Posterior vena cava (tissue), 2 donors: ENCODE measurements around the gene ZNF462. TPM values are rescaled to one million over a fixed set of nuclear protein-coding genes. Genes with fewer than 3 reads are reported as not detected.
"Not testable (repeated sequence)": the region's sequence is repeated elsewhere in the genome, so short reads cannot be mapped to it uniquely, and the experiment has no call there.

Experiments
- DNase-seq: peaks from one replicate; pipeline ENCODE4 v3.0.0-alpha.2; 2020; ENCODE audit warnings: low spot score
- intact Hi-C, 2 donors: fragments of 100-400 bp; cut with DNase I; formaldehyde crosslinking; loops; one replicate each; pipeline versions ENCODE4 v1.14.1 to v1.14.2; 2022 to 2023
- total RNA-seq, 2 donors: library from RNA; stranded (reverse); fragmentation: NEBNext Ultra II Directional; extraction: Animal tissue kit (Norgen Biotek cat#: 25700); gene quantifications; one replicate each; pipeline ENCODE4 v1.2.1, GENCODE V29; 2021
- donor health status: DM: yes; HTN: yes; CAD: no.
- donor health status: DM: yes; HTN: yes; CAD: no.

ZNF462 gene
- total RNA-seq, 2 donors from 2014 or later, result 20.0 to 25.7 TPM

GRCh38 chr9:106970976-106971457 lies 108.1 kb downstream of the ZNF462 start:
- no peak for DNase-seq
- intact Hi-C loops, result no loop called here

DNA sequence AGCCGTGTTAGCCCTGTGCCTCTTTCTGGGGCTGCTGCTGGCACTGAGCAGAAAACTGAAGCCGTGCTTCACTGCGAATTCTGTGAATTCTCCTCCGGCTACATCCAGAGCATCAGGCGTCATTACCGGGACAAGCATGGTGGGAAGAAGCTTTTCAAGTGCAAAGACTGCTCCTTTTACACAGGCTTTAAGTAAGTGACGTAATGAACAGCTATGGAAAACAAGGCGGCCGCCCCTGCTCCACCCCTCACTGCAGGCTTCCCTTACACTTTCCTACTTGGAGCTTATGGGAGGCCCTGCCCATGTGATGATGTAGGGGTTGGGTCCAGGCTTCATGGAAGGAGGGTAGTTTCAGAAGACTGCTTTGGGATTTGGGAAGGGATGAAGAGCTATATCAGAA lies 109.1 kb downstream of the ZNF462 start:
- no peak for DNase-seq
- intact Hi-C loops, result no loop called here

GRCh38 chr9:106974341-106974740 lies 111.4 kb downstream of the ZNF462 start:
- no peak for DNase-seq
- intact Hi-C loops, result no loop called here

- intact Hi-C loops, result no loop called here
- DNase-seq, result no peak
Observed at GRCh38 chr9:106976772-106977171, 113.8 kb downstream of the ZNF462 start.

- DNase-seq, result no peak
- intact Hi-C loops, result loop anchor here in 1 of 2 donors (2.0 kb wide), 1 partner anchor 250 kb away; no protein-coding TSS in a partner anchor
Observed at GRCh38 chr9:106980551-106981101, 117.7 kb downstream of the ZNF462 start.

DNA sequence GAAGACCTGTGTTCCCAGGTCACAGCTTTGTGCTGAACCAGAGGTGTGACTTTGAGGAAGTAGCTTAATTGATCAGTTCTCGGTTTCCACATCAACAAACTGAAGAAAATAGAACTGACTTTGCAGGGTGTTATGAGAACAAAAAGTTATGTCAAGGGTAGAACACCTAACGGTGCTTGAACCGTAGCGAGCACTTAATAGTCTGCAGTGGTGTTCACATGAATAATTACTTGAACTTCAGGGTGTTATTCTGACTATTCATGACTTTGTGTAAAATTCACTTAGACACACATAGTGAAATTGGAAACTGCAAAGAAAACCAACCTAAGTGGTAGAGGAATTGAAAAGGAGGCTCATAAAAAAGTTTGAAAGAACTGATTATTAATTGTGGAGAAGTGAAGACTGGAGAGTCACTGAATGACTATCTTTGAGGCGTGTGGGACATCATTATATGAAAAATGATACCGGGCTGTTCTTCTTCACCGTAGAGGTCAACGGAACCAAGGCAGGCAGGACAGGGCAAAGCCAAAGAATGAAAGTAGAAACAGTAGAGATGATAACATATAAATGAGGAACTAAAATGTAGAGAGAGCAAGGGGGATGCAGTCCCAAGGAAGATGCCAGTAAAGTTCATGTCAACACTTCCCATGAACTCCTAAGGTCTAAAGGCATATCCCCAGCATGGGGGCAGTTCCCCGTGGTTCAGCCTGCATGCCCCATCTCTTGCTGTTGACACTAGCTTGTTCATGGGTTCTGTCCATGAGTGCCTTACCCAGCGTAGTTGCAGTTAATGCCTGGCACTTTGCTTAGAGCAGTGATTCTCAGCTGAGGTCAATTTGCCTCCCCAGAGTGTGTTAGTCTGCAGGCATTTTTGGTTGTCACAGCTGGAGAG lies 118.7 kb downstream of the ZNF462 start:
- intact Hi-C loops, result loop anchor here in 1 of 2 donors (2.0 kb wide), 1 partner anchor 251 kb away; no protein-coding TSS in a partner anchor
- DNase-seq, result no peak

DNA sequence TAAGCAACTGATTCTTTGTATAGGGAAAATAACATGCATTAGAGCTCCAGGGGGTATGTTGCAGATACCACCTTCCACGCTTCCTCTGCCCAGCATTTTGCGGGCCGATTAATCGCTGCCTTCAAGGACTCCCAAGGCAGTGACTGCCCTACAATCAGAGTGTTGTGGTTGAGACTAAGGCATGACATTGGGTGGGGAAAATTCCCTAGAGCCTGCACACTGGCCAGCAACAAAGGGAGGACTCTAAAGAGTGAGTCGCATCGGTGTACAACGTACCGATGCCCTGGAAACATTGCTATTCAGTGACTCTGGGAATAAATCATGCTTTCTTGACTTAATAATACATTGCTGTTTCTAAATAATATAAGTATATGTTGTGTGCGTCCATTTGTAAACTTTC lies 119.7 kb downstream of the ZNF462 start:
- no peak for DNase-seq
- intact Hi-C loops, result no loop called here

- intact Hi-C loops, result no loop called here
- DNase-seq, result no peak
Observed at GRCh38 chr9:106983346-106983745, 120.4 kb downstream of the ZNF462 start.

DNA sequence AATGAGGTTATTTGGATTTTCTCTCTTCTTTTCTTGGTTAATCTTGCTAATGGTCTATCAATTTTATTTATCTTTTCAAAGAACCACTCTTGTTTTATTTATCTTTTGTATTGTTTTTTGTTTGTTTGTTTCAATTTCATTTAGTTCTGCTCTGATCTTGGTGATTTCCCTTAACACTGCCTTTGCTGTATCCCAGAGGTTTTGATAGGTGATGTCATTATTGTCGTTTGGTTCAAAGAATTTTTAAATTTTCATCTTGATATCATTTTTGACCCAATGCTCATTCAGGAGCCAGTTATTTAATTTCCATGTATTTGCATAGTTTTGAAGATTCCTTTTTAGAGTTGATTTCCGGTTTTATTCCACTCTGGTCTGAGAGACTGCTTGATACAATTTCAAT lies 126.9 kb downstream of the ZNF462 start:
- DNase-seq, result not testable (repeated sequence)

GRCh38 chr9:106992186-106992585 lies 129.2 kb downstream of the ZNF462 start:
- no peak for DNase-seq
- intact Hi-C loops, result no loop called here

More for the DNA sequence above, 126.9 kb downstream of the ZNF462 start:
- intact Hi-C loops, result not testable (repeated sequence)

DNA sequence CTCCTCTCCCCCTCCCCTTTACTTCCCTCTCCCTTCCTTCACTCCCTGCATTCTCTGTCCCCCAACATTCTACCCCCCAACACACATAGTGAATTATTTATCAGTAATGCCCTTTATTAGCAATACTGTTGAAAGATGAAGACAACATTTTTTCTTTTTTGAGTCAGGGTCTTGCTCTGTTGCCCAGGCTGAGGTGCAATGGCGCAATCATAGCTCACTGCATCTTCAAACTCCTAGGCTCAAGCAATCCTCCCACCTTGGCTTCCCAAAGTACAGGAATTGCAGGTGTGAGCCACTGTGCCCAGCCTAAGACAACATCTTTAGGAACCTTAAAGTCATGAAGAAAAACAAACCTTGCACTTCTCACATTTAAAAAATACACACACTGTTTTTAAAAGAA lies 130.6 kb downstream of the ZNF462 start:
- intact Hi-C loops, result no loop called here
- no peak for DNase-seq

- no peak for DNase-seq
- intact Hi-C loops, result no loop called here
Observed at GRCh38 chr9:106994463-106994862, 131.5 kb downstream of the ZNF462 start.

DNA sequence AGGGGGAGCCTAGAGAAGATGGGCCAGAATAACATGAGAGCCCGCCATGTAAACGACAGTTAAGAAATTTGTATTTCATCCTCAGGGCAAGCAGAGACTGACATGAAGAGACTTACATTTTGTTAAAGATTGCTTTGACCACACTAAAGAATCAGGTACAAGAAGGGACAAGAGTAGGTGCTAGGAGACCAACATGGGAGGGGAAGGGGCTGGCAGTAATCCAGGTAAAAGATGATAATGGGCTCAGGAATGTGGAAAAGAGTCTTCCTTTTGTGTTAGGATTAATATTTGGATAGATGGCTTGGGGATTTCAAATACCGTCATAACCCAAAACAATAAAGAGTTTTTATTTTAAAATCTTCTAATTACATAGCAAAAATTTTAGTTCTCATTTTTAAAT lies 137.3 kb downstream of the ZNF462 start:
- no peak for DNase-seq
- intact Hi-C loops, result no loop called here

- no peak for DNase-seq
- intact Hi-C loops, result no loop called here
Observed at GRCh38 chr9:107005201-107005600, 142.2 kb downstream of the ZNF462 start.

DNA sequence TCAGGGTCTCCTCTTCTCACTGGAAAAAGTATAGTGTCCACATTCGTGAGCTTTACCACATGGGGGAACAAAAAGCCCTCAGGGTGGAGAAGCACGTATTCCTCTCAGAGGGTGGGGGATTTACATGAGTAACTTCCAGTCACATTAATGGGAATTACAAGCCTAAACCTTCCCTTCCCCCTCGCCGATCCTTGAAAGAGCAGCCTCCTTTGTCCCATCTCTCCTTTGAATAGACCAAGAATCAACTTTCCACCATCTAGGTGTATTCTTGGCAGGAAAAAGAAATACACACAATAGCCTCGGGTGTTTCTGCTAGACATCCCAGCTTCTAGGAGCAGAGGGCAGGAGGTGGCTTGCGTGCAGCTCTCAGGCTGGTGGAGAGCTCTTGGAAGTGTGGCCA lies 144.4 kb downstream of the ZNF462 start:
- DNase-seq, result no peak
- intact Hi-C loops, result no loop called here

- DNase-seq, result no peak
- intact Hi-C loops, result no loop called here
Observed at GRCh38 chr9:107008011-107008410, 145.0 kb downstream of the ZNF462 start.

DNA sequence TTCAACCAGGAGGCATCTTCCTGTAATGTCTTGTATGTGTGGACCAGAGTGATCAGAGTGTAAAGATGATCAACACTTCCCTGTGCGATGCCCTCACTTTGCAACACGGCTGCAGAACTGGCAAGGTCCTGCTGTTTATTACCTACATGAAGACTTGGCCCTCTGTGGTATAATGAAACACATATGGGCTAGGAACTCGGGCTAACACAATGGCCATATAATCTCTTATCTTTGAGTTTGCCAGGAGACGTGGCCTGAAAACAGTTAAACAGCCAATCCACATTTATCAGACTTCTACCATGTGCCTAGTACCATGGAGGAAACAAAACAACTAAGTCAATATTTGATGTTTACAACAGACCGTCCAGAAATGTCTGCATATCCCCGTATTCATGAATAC lies 145.5 kb downstream of the ZNF462 start:
- no peak for DNase-seq
- intact Hi-C loops, result no loop called here

GRCh38 chr9:107016383-107016782 lies 153.4 kb downstream of the ZNF462 start:
- intact Hi-C loops, result no loop called here
- DNase-seq, result no peak

- intact Hi-C loops, result no loop called here
Observed at GRCh38 chr9:107018861-107019545, 156.0 kb downstream of the ZNF462 start.

GRCh38 chr9:107020040-107020530 lies 157.1 kb downstream of the ZNF462 start:
- intact Hi-C loops, result no loop called here
- DNase-seq, result no peak

More at GRCh38 chr9:107018861-107019545, 156.0 kb downstream of the ZNF462 start:
- DNase-seq, result no peak
